Activated CD8-positive, alpha-beta T cell treated with anti-CD3 and anti-CD28 coated beads for 36 hours (primary cell): ENCODE data around the gene SUSD1. TPM values are rescaled to one million over a fixed set of nuclear protein-coding genes. Genes with fewer than 3 reads are reported as not detected.

ENCODE experiments used
- ATAC-seq: fragments of 200-7000 bp; cut with Tn5 transposase; one replicate; pipeline ENCODE4 v1.10.0; 2021; ENCODE audit warnings: mild to moderate bottlenecking, moderate library complexity
- CTCF ChIA-PET: fragments of 350-600 bp; sonication (Branson Sonifier 250); formaldehyde crosslinking; loops from one replicate; lab custom pipeline; 2021; ENCODE audit warnings: antibody characterized with exemption; lab: Charles Lee
- POLR2A ChIA-PET: fragments of 350-600 bp; sonication (Branson Sonifier 250); formaldehyde crosslinking; loops from one replicate; lab custom pipeline; 2021; ENCODE audit warnings: antibody characterized with exemption; lab: Charles Lee
- DNase-seq: peaks from one replicate; pipeline ENCODE4 v3.0.0-alpha.2; 2020
- H3K27ac Mint-ChIP-seq: one replicate; pipeline ENCODE4 v1.8.0; 2021; ENCODE audit warnings: mild to moderate bottlenecking, mixed read lengths
- H3K27me3 Mint-ChIP-seq: one replicate; pipeline ENCODE4 v1.8.0; 2021; ENCODE audit warnings: mixed read lengths
- H3K36me3 Mint-ChIP-seq: one replicate; pipeline ENCODE4 v1.8.0; 2021; ENCODE audit warnings: low read depth, mixed read lengths
- H3K4me1 Mint-ChIP-seq: one replicate; pipeline ENCODE4 v1.8.0; 2021; ENCODE audit warnings: low read depth, mixed read lengths
- H3K4me3 Mint-ChIP-seq: one replicate; pipeline ENCODE4 v1.8.0; 2021; ENCODE audit warnings: mild to moderate bottlenecking, moderate library complexity, mixed read lengths
- H3K9me3 Mint-ChIP-seq: one replicate; pipeline ENCODE4 v1.8.0; 2021; ENCODE audit warnings: mixed read lengths
- intact Hi-C: fragments of 100-400 bp; cut with micrococcal nuclease; formaldehyde crosslinking; loops from one replicate; pipeline ENCODE4 v1.10.0; 2022
- total RNA-seq, 2 experiments: library from RNA; stranded (reverse); gene quantifications; one replicate each; pipeline ENCODE4 v1.2.3, GENCODE V29; 2021
- TF ChIP-seq, protein P1 (sequence below): fragments of 200-600 bp; IDR thresholded peaks from one replicate; pipeline ENCODE4 v1.8.0; 2022; ENCODE audit warnings: antibody characterized with exemption, mild to moderate bottlenecking

The SUSD1 gene
- total RNA-seq, 2 experiments from 2014 or later: 3.0 to 3.6 TPM

DNA sequence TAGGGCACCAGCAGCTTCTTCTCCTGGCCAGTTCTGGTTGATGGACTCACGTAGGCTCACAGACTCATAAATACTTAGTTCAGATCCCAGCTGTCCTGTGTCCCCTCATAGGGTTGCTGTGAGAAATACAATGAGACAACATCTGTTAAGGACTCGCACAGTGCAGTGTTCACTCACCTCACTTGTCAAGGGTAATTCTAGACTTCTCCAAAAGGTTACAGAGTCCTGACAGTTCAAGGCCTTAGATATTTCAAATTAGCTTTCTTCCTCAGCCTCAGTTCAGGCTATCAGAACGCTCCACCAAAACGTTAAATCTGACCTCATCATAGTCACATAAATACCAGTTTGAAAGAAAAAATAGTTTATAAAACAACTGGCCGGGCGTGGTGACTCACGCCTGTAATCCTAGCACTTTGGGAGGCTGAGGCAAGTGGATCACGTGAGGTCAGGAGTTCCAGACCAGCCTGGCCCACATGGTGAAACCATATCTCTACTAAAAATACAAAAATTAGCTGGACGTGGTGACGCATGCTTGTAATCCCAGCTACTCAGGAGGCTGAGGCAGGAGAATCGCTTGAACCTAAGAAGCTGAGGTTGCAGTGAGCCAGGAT lies 172.1 kb downstream of the SUSD1 start:
- DNase-seq (no peak), ATAC-seq (peak; percentile 54)
- Mint-ChIP-seq H3K4me1 (peaks cover 30% of the 10 kb centered on the region), H3K27ac (no peak overlapping the region), H3K9me3 (no peaks in the 10 kb centered on the region), H3K27me3 (no peaks in the 10 kb centered on the region), H3K4me3 (no peak overlapping the region), H3K36me3 (no peaks in the 10 kb centered on the region)
- TF ChIP-seq, protein P1, sequence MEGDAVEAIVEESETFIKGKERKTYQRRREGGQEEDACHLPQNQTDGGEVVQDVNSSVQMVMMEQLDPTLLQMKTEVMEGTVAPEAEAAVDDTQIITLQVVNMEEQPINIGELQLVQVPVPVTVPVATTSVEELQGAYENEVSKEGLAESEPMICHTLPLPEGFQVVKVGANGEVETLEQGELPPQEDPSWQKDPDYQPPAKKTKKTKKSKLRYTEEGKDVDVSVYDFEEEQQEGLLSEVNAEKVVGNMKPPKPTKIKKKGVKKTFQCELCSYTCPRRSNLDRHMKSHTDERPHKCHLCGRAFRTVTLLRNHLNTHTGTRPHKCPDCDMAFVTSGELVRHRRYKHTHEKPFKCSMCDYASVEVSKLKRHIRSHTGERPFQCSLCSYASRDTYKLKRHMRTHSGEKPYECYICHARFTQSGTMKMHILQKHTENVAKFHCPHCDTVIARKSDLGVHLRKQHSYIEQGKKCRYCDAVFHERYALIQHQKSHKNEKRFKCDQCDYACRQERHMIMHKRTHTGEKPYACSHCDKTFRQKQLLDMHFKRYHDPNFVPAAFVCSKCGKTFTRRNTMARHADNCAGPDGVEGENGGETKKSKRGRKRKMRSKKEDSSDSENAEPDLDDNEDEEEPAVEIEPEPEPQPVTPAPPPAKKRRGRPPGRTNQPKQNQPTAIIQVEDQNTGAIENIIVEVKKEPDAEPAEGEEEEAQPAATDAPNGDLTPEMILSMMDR: no peak
- intact Hi-C loops: no loop called here
- ChIA-PET POLR2A (interaction anchor here (0.8 to 1.3 kb wide), 3 partner anchors 10 to 15 kb away, joined by 3 to 4 read pairs (median 3); no protein-coding TSS in a partner anchor), CTCF (interaction anchor here (1.6 kb wide), 1 partner anchor 11 kb away, joined by 8 read pairs; no protein-coding TSS in a partner anchor)

DNA sequence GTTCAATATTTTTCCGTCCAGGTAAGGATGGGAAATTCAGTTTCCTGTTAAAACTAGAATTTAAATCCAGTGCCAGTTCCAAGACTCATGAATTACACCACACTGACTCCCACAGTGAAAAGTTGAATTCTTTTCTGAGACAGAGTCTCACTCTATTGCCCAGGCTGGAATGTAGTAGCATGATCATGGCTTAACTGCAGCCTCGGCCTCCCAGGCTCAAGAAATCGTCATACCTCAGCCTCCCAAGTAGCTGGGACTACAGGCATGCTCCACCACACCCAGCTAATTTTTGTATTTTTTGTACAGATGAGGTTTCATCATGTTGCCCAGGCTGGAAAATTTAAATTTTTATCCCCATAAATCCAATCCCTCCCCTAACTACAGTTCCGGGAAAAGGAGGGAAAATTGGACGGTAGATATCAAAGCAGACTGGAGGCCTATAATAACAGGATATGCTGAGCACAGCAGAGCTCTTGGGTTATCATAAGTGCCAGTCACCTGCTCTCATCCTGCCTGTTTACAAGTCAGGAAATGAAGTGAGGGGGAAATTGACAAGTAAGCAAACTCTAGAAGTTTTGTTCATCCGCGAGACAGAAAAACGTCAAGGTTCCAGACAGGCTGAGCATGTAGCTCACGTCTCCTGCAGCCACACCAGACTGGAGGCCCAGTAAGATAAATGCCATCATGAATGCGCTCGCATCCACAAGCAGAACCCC lies 172.8 kb downstream of the SUSD1 start:
- DNase-seq (no peak), ATAC-seq (peak; percentile 64)
- intact Hi-C loops: no loop called here
- H3K4me1 Mint-ChIP-seq: peaks cover 25% of the 10 kb centered on the region
- TF ChIP-seq, protein P1: no peak
- no peak overlapping the region for H3K4me3 Mint-ChIP-seq
- ChIA-PET POLR2A (interaction anchor here (0.8 to 1.3 kb wide), 3 partner anchors 9 to 16 kb away, joined by 3 to 4 read pairs (median 3); no protein-coding TSS in a partner anchor), CTCF (interaction anchor here (1.6 kb wide), 1 partner anchor 12 kb away, joined by 8 read pairs; no protein-coding TSS in a partner anchor)
- no peaks in the 10 kb centered on the region for H3K9me3 Mint-ChIP-seq
- no peak overlapping the region for H3K27ac Mint-ChIP-seq
- no peaks in the 10 kb centered on the region for H3K27me3 Mint-ChIP-seq
- H3K36me3 Mint-ChIP-seq: no peaks in the 10 kb centered on the region

DNA sequence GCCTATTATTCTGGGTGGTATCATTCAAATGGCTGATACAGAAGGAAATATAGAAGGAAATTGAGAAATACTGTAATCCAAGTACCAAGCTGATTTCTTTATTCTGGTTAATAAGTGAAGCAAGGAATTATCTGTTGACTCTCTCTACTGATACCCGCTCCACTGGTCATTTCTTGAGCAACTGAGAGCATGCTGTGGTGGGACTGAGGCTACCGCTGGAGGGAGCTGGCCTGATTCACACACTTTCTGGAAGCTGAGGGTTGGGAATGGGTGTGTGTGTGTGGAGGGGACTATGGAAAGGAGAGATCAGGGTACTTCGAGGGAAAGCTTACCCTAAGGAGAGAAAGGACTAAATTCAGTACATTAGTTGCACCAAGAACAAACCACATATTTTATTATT lies 174.4 kb downstream of the SUSD1 start:
- ATAC-seq (no peak), DNase-seq (no peak)
- Mint-ChIP-seq H3K4me1 (peaks cover 27% of the 10 kb centered on the region), H3K9me3 (no peaks in the 10 kb centered on the region), H3K27me3 (no peaks in the 10 kb centered on the region), H3K27ac (no peak overlapping the region), H3K4me3 (no peak overlapping the region), H3K36me3 (no peaks in the 10 kb centered on the region)
- ChIA-PET POLR2A (no interaction called here), CTCF (interaction anchor here (0.6 kb wide), 1 partner anchor 593 kb away, joined by 3 read pairs; no protein-coding TSS in a partner anchor)
- TF ChIP-seq, protein P1: no peak
- intact Hi-C loops: no loop called here

DNA sequence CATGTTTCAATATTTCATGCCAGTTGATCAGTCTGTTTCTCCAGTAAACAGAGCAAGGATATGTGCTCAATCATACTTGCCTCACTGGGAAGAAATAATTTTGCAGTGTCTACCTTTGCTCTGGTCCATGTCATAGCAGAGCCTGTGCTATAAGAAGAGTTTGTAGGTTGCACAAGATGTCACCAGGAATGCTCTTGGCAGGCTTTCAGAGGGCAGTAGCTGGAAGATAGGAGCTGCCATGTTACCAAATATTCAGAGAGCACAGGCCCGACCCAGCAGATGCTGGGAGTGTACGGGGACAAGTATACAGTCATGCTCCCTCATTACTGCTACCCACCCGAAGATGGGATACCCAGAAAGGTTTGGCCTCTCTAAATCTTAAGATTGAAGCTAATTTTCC lies 175.8 kb downstream of the SUSD1 start:
- H3K27ac Mint-ChIP-seq: no peak overlapping the region

More for the DNA sequence above, 175.8 kb downstream of the SUSD1 start:
- no peak for ATAC-seq
- Mint-ChIP-seq H3K27me3 (no peaks in the 10 kb centered on the region), H3K36me3 (no peaks in the 10 kb centered on the region), H3K4me1 (peaks cover 30% of the 10 kb centered on the region), H3K9me3 (peaks cover 2% of the 10 kb centered on the region), H3K4me3 (no peak overlapping the region)
- intact Hi-C loops: no loop called here
- ChIA-PET CTCF (interaction anchor here (0.7 kb wide), 1 partner anchor 9 kb away, joined by 3 read pairs; no protein-coding TSS in a partner anchor), POLR2A (no interaction called here)
- TF ChIP-seq, protein P1: no peak
- no peak for DNase-seq
